NCI-H510A (cell line): Measurements from ENCODE around the gene IMMP2L.

Source experiments
- DNase-seq: peaks from one replicate; lab custom pipeline; 2025; lab: John Stamatoyannopoulos, UW

Gene IMMP2L

DNA sequence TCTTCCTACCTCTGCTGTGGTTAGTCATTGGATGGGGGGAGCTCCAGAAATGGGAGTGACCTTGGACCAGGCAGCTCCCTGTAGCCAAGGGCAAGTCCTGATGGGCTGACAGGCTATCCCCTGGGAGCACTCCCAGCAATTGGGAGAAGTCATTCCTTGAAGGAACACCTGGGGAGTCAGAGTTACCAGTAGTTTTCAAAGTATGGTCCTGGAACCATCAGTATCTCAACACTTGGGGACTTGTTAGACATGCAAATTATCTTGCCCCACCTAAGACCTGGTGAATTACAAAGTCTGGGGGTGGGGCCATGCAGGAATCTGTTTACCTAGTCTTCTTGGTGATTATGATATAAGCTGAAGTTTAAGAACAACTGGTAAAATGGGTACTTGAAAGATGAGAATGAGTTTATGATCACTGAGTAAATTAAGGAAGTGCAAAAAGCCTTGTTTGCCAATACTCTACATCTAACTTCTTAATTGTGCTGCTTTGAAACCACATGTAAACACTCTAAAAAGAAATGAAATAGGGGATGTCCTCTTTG is 758.6 kb downstream of the IMMP2L start:
- DNase-seq: no peak

GRCh38 chr7:110801502-110801901 is 760.8 kb downstream of the IMMP2L start:
- DNase-seq: no peak

- DNase-seq: no peak
Measured at GRCh38 chr7:110800984-110801383, 761.3 kb downstream of the IMMP2L start.

DNA sequence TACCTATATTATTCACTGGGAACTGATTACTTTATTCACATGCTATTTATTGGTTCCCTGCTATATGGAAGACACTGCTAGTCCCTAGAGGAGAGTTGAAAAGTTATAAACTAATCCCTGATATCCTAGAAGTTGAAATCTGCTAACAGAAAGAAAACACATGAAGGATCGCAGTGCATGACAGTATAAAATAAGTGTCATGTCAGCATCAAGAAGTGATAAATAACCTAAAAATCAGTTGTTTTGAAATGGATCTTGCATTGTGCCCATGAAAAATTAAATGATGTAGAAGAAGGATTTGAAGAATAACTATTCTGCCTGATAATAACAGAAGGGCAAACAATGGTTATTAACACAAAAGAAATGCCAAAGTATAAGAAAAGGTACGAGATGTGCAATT is 764.6 kb downstream of the IMMP2L start:
- DNase-seq: no peak

- no peak for DNase-seq
Measured at GRCh38 chr7:110790992-110791391, 771.3 kb downstream of the IMMP2L start.

DNA sequence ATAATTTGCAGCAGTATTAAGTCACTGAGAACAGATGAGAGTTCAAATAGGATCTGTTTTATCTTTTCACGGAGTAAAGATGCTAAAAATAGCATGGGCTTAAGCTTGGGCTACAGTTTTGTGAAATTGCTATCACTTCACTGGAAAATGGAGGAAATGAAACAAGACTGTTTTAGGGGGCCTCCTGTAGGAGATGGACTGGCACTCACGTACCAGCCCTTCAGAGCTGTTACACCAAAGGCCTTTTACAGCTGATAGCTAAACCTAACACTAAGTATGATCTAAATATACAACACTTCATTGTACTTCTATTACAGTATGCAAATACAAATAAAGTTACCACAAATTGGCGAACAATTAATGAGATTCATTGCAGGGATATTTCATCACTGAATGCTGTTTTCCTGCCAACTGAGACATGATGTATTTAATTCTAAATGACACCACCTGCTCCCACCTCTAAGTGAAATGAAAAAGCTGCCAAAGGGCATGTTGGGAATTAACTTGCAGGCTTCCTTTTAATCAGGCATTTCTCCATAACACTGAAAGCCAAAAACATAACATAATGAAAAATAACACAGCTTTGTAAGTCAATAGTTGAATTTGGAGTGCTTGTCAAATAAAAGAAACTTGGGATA is 775.8 kb downstream of the IMMP2L start:
- DNase-seq: no peak

- DNase-seq: no peak
Measured at GRCh38 chr7:110784749-110785148, 777.5 kb downstream of the IMMP2L start.

- no peak for DNase-seq
Measured at GRCh38 chr7:110780712-110781111, 781.6 kb downstream of the IMMP2L start.

DNA sequence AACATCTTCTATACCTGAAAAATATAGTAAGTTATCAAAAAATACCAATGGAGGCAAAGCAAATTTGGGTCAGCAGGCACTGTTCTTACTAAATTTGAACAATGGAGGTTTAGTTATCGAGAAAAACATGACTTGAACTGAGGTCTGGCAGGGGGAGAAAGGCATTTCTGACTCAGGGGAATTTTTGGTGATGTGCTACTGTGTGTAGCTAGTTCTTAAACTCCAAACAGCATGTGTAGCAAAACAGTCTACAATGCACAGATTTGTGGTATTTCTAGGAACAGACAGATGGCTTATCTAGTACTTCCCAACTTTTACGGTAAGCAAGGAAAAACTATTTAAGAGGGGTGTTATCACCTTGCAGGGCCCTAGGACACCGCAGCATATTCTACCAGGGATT is 783.0 kb downstream of the IMMP2L start:
- no peak for DNase-seq

DNA sequence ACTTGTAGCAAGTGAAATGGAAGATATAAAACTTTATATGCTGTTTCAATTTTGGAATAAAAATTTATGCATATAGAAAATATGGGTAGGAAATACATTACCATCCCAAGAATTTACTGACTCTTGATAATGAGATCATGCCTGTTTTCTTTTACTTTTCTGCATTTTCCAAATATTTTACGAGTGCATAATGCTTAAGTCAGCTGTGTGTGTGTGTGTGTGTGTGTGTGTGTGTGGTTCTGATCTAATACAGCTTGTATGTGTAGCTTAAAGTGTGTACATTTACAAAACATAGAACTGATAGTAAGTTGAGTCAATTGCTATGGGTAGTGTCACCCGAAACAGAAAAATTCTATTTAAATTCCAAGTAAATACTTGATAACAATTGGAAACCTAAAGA is 787.2 kb downstream of the IMMP2L start:
- DNase-seq: no peak

DNA sequence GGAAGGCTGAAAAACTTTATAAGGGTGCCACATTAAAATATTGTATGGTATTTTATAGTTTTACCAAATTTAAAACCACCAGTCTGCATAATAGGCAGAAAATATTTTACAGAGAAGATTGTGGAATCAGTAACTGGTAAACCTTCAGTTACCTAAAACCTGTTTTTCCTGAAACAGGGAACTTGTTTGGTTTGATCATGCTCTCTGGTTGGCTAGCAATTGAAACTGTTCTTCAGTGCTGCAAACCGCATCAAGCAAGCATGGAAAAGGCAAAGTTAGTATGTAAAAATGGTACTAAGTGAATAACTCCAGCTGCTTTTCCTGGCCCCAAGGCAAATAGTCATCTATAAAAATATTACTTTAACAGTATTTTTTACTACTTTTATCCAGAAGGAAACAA is 788.2 kb downstream of the IMMP2L start:
- DNase-seq: peak; percentile 12

DNA sequence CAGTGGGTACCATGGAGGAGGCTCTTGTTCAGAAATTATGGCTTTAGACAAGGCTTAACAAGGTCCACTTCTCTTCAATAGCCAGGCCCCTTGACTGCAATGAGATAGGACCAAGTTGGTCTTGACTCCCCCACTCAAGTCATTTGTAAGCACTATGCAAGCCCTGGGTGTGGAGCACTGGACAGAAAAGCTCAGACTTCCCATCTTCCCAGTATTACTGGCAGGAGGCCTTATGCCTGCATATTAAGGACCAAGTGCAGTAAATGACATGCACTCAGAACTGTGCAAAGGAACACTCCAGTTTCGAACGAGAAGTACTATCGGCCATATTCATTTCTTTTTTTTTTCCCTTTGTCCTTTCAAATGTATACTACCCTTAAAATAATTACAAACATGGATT is 789.7 kb downstream of the IMMP2L start:
- no peak for DNase-seq

DNA sequence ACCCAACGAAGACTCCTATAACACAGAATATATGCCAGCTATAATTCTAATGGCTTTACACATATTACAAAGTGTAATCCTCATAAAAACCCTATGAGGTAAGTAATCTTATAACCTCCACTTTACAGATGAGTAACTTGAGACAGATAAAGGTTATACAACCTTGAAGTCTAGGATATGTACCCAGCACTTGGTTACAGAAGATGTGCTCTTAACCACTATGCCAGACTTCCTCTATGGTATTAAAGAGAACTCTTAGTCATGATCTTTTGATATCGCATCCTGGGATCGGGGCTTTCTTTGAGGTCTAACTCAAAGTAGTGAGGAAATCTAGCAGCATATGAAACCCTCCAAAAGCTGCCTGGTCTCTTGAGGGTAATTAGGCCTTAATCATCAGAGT is 790.6 kb downstream of the IMMP2L start:
- no peak for DNase-seq

GRCh38 chr7:110767550-110768110 is 794.7 kb downstream of the IMMP2L start:
- no peak for DNase-seq

- DNase-seq: no peak
Measured at GRCh38 chr7:110766864-110767263, 795.4 kb downstream of the IMMP2L start.

DNA sequence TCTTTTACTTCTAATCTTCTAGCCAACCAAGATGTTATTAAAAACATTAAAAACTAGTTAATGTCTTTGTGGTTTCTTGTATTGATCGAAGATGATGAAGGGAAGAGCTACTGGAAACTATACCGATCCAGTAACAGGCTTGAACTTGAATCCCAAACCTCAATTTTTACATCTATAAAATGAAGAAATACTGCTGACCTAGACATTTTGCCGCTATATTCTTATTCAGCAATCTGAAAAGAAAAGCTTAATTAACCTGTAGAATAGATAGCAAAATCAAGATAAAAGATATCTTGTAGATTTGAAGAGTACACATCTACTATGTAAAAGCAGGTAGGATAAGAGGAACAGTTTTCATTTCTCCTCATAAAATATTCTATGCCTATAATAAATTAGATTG is 797.4 kb downstream of the IMMP2L start:
- no peak for DNase-seq

- no peak for DNase-seq
Measured at GRCh38 chr7:110762546-110763225, 799.6 kb downstream of the IMMP2L start.

DNA sequence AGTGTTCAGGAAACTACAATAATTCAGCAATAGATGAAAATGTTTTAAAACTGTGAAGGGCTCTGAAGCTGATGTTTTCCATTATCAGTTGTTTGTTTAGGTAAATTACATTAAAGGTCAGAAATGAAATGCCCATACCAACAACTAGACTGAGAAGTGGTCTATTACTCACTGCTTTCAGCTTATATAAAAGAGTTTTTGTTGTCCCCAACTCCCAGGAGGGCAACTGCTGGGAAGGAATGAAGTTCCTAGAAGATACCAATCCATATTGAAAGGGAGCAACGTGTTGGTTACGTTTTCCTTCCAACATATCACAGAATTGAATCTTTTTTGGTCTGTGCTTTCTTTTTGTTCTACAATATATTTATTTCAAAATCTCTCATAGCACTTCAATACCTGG is 802.0 kb downstream of the IMMP2L start:
- no peak for DNase-seq

DNA sequence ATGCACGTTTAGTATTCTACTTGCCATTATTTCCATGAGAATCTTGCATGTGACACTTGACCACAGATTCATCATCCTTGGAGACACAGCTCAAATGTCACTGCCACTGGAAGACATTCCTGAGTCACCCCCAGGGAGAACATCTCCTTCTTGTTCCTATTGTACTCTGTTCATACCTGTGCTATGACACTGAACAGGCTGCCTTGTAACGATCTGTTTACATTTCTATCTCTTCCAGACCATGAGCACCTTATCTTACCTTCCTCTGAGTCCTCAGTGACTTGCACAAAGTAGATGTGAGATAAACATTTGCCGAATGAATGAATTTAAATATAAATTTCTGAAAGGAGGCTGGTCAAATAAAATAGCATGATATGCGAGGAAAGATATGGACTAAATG is 803.2 kb downstream of the IMMP2L start:
- DNase-seq: no peak

DNA sequence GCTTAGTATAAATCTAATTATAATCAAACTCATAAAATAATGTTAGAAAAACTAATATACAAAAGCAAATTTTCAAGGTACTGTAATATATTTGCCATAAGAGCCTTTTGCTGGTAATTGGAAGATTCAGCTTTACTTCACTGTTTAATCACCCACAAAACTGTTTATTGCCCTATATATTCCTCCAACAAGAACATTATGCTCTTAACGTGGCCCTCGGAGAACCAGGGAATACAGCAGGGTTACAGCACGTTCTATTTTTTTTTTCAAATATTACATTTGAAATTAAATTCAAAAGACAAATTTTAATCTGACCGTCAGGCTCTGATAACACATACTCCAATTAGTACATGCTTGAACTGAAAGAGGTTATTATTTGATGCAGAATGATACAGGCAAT is 807.6 kb downstream of the IMMP2L start:
- no peak for DNase-seq

DNA sequence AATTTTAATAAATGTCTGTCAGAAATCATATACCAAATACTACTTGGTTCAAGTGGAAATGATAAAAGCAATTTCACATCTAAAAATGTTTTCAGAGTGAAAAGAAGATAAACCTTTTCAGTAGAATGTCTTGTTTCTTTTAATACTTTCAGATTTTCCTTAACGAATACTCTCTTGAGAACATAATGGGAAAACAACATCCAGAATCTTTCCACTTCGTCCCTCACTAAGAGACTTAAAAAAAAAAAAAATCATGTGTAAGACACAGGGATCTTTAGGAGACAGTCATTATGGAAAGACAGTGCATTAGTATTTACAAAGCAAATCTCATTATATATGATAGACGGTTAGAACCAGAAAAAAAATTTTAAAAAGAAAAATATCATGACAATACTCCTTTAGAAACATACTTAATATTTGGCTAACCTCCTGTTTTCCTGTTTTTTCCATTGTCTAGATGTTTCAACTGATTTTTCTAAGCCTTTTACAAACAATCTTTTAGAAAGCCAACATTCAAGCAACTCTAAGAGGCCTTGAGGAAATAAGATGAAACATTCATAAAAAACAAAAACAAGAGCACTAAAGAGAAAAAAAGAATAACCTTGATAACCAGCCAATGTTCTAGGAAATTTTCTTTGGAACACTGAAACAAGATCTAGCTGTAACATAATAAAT is 811.2 kb downstream of the IMMP2L start:
- DNase-seq: no peak

- no peak for DNase-seq
Measured at GRCh38 chr7:110733221-110733620, 829.1 kb downstream of the IMMP2L start.

DNA sequence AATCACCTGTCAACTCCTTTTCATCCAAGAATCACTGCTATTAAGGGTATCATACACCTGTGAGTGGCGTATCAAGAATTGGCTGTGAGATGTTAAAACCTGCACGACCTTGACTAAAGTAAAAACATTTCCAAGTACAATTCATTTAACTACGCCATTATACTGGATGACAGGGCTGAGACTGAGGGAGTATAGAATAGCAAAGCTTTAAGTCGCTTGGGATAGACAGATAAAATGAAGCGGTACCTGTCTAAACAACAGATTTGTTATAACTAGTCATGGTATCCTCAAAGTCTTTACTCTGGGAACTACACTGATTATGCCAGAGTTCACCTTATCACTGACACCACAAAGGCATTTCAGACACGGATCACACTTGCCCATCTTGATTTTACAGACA is 837.5 kb downstream of the IMMP2L start:
- no peak for DNase-seq
